KG1 (cell line): ENCODE data around the gene TTYH2.
"Not testable (repeated sequence)": the region's sequence is repeated elsewhere in the genome, so short reads cannot be mapped to it uniquely, and the experiment has no call there.

Experiments used
- DNase-seq: peaks from one replicate; lab custom pipeline; 2025; lab: John Stamatoyannopoulos, UW

Gene TTYH2

GRCh38 chr17:74267987-74268499 is 54.7 kb downstream of the TTYH2 start:
- no peak for DNase-seq

DNA sequence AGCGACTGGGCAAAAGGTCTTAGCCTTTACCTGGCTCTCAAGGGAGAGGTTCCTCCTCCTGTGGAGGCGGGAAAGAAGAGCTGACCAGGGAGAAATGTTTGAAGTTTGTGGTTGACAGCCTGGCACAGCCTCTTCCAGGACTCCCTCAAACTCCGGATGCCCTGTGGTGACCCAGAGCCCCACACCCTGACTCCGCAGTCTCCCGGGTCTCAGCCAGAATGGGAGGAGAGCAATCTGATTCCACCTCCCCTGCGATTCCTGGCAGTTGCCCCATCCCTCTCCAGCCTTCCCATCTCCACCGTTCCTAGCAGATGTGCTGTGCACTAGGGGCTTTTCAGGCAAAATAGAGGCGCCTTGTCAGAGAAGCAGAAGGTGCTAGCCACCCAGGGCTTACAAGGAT is 55.2 kb downstream of the TTYH2 start:
- DNase-seq, result no peak

DNA sequence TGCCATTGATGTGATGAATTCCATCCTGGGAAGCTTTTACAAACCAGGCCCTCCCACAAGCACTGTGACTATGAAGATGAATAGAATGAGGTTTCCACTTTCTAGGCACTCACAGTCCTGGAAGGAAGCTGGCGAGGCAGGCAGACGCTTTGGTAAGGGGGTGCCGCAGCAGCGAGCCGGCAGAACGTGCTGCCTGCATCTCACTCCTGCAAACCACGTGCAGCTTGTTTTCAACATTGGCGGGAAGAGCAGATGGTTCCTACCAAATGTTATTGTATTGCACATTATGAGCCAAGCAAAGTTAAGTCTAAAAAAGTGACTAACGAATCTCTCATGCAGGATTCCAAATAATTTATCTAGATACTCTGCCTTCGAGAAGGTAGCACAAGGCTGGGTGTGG is 57.0 kb downstream of the TTYH2 start:
- no peak for DNase-seq

DNA sequence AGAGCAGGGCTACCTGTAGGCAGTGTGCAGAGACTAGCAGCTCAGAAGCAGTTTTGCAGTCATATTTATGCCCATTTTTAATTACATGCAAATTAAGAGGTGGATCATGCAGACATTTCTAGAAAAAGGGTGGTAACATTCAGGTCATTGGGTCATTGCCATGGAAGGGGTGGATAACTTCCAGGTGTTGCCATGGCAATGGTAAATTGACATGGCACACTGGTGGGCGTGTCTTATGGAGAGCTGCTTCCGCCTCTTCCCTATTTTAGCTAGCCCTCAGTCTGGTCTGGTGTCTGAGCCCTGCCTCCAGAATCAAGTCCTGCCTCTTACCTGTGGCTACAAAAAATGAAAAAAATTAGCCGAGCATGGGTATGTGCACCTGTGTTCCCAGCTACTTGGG is 57.9 kb downstream of the TTYH2 start:
- no peak for DNase-seq

- DNase-seq, result no peak
These were observed 58.7 kb downstream of the TTYH2 start for GRCh38 chr17:74271901-74272561.

DNA sequence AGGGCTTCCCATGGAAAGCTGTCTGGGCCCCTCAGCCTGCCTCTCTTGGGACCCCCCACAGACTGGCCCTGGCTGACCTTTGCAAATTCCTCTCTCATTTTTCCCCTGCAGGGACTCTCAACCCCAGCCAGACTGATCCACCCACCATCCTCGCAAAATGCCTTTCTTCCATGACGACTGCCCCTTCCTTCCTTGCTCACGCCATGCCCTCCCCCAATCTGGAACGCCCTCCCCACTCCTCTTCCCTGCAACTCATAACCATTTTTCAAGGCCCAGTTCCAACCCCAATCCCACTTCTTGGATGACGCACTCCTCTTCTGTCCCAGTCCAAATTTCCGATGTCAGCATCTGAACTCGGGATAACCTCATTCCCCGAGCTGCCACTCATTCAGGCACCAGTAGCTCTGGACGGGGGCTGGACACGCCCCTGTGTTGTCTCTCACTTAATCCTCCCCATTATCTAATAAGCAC is 59.4 kb downstream of the TTYH2 start:
- no peak for DNase-seq

- no peak for DNase-seq
These were observed 60.8 kb downstream of the TTYH2 start, which contains the start of gene DNAI2 for GRCh38 chr17:74274060-74274708. DNAI2 (plus strand) TSS chr17:74274234; CDS start chr17:74281818, 7,584 bp downstream.

- DNase-seq, result no peak
These were observed 61.5 kb downstream of the TTYH2 start for GRCh38 chr17:74274709-74275340.

DNA sequence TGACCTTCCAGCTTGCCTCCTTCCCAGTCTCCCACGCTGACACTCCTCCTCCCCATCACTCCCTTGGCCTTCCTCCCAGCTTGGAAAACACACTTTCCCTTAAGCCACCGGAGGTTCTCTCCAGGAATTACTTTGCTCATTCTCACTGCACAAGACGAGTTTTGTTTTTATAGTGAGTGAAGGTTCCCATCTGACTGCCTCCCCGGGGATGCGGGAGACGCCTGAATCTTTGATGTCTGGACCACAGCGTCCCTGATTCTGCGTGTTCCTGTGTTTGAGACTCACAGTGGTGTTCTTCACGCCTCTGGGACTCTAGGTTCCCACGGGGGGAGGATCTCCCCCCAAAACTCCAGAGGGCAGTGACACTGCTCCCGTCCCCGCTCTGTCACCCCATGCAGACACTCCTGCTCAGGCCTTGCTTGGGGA is 62.7 kb downstream of the TTYH2 start:
- DNase-seq, result no peak

GRCh38 chr17:74276541-74277009 is 63.2 kb downstream of the TTYH2 start:
- DNase-seq, result no peak

- no peak for DNase-seq
These were observed 64.6 kb downstream of the TTYH2 start for GRCh38 chr17:74277935-74278334.

DNA sequence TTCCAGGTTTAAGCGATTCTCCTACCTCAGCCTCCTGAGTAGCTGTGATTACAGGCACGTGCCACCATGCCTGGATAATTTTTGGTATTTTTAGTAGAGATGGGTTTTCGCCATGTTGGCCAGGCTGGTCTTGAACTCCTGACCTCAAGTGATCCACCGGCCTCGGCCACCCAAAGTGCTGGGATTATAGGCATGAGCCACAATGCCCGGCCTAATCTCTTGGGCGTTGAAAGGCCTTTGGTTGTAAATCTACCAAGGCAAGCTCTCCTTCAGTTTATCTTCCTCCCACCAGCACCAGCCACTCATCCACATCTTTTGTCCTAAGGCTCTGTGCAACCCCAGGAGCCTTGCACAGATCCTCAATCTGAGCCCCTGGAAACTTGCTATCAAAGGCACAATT is 66.2 kb downstream of the TTYH2 start:
- DNase-seq, result not testable (repeated sequence)

DNA sequence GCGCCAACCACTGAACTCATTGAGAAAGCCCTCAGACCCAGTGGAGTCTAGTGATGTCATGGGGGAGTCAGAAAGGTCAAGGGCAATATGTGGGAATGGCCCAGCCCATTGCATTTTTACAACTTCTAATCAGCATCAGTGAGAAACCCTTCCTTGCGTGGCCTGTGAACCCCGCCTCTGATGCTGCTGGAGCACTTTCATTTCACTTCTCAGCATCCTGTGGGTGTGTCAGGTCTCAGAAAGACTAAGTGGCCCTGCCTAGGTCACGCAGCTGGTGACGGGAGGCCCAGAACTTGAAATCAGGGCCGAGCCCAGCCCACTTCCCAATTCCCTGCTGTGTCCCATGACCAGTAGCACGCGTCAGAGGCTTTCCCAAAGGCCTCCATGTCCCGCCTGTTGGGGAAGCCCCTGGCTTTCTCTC is 66.7 kb downstream of the TTYH2 start:
- no peak for DNase-seq

DNA sequence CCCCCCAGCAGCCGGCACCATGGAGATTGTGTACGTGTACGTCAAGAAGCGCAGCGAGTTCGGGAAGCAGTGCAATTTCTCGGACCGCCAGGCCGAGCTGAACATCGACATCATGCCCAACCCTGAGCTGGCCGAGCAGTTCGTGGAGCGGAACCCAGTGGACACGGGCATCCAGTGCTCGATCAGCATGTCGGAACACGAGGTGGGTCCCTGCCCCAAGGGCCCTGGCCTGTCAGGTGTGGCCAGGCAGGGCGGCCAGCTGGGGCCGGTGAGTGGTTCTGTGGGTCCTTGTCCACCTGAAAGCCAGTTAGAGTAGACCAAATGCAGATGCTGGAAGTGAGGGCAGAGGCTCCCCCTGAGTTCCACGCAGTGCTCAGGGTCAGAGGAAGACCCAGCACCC is 68.4 kb downstream of the TTYH2 start:
- no peak for DNase-seq

GRCh38 chr17:74282274-74282586 is 68.9 kb downstream of the TTYH2 start:
- not testable (repeated sequence) for DNase-seq

DNA sequence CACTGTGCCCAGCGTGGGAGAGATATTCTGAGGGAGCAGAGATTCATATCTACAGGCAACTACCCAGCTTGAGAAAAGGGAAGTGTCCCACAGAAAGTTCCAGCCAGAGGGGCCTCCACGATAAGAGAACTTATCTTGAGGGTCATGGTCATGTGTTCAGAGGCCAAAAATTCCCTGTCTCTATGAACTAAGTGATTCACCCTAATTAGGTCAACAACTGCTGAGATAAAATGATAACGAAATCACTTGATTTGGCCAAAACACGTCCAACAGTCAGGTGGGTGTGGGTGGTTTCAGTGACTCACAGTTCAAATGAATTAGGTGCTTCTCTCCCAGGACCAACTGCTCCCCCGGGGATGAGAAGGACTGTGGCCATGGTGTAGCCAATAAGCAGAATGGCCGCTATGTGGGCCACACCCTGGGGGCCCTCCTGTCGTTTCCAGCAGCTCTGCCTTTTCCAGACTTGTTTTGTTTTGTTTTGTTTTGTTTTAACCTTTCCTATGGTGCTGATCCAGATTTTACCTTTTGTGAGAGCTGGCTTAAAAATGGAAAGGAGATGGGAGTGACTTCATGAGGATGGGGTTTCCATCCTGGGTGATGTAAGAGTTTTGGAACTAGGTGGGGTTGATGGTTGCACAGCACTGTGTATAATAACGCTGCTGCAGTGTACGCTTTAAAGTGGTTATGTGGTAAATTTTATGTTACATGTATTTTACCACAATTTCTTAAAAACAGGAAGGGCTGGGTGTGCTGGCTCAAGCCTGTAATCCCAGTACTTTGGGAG is 69.4 kb downstream of the TTYH2 start:
- no peak for DNase-seq

DNA sequence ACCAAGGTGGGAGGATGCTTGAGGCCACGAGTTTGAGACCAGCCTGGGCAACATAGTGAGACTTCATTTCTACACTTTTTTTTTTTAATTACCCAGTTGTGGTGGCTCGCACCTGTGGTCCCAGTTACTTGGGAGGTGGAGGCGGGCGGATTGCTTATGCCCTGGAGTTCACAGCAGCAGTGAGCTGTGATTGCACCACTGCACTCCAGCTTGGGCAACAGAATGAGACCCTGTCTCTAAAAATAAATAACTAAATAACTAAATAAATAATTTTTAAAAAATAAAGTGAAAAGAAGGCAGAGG is 70.0 kb downstream of the TTYH2 start:
- no peak for DNase-seq

- no peak for DNase-seq
These were observed 73.7 kb downstream of the TTYH2 start for GRCh38 chr17:74287031-74287602.

GRCh38 chr17:74288785-74289184 is 75.4 kb downstream of the TTYH2 start:
- no peak for DNase-seq

- no peak for DNase-seq
These were observed 76.3 kb downstream of the TTYH2 start for GRCh38 chr17:74289688-74290087.

DNA sequence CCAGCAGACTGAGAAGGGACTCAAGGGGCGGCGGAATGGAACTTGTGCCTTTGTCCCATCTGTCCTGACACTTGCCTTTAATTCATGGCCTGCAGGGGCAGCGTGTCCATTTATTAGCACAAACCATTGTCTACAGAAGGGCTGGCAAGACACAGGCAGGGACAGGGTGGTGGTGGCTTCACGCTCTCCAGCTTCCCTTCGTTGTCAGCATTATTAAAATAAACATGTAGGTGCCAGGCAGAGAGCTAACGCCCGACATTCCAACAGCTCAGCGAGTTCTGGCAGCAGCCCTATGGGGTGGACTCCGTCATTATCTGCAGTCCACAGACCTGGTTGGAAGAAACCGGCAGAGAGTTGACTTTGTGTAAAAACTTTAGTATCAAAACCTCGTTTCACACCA is 77.0 kb downstream of the TTYH2 start:
- DNase-seq, result no peak

DNA sequence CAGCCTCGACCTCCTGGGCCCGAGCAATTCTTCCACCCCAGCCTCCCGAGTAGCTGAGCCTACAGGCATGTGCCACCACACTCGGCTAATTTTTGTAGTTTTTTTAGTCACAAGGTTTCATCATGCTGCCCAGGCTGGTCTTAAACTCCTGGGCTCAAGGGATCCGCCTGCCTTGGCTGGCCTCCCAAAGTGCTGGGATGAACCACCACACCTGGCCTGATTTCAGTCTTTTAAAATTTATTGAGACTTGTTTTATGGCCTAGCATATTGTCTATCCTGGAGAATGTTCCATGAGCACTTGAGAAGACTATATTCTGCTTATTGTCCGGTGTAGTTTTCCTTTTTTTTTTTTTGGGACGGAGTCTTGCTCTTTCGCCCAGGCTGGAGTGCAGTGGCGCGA is 79.1 kb downstream of the TTYH2 start:
- no peak for DNase-seq
